H9 (cell line): ENCODE measurements around the gene CHD9. TPM values are rescaled to one million over a fixed set of nuclear protein-coding genes. Genes with fewer than 3 reads are reported as not detected.
A peak's percentile ranks its signal among the peaks of the same experiment; 100 is the strongest.

Experiments
- DNase-seq: peaks from one replicate; pipeline ENCODE4 v3.0.0-alpha.2; 2017
- H2AFZ ChIP-seq: one replicate; pipeline ENCODE4 v1.6.1; 2013; ENCODE audit warnings: mild to moderate bottlenecking, low read length, control low read depth, moderate library complexity
- H2AK5ac ChIP-seq: 2 replicates; pipeline ENCODE4 v1.6.1; 2013; ENCODE audit warnings: low read length, control low read depth, mixed read lengths; ENCODE audit not compliant: insufficient read length
- H2BK120ac ChIP-seq: one replicate; pipeline ENCODE4 v1.6.1; 2013; ENCODE audit warnings: low read depth, mild to moderate bottlenecking, low read length, control low read depth, inconsistent platforms; ENCODE audit not compliant: poor library complexity, severe bottlenecking
- H2BK12ac ChIP-seq: 2 replicates; pipeline ENCODE4 v1.6.1; 2013; ENCODE audit warnings: low read length, control low read depth, mixed read lengths, low read depth; ENCODE audit not compliant: insufficient read length
- H2BK15ac ChIP-seq: 2 replicates; pipeline ENCODE4 v1.6.1; 2013; ENCODE audit warnings: low read depth, low read length, control low read depth
- H2BK20ac ChIP-seq: one replicate; pipeline ENCODE4 v1.6.1; 2013; ENCODE audit warnings: low read depth, mild to moderate bottlenecking, low read length, control low read depth, inconsistent platforms; ENCODE audit not compliant: poor library complexity, severe bottlenecking
- H2BK5ac ChIP-seq: 2 replicates; pipeline ENCODE4 v1.6.1; 2013; ENCODE audit warnings: low read length, control low read depth, mixed read lengths; ENCODE audit not compliant: insufficient read length
- H3K14ac ChIP-seq: 2 replicates; pipeline ENCODE4 v1.6.1; 2013; ENCODE audit warnings: low read length, control low read depth; ENCODE audit not compliant: insufficient read depth
- H3K18ac ChIP-seq: 2 replicates; pipeline ENCODE4 v1.6.1; 2013; ENCODE audit warnings: low read depth, mild to moderate bottlenecking, mixed read lengths, low read length, control low read depth; ENCODE audit not compliant: insufficient read length
- H3K23ac ChIP-seq: 2 replicates; pipeline ENCODE4 v1.6.1; 2013; ENCODE audit warnings: low read length, control low read depth, mixed read lengths, low read depth; ENCODE audit not compliant: insufficient read length
- H3K23me2 ChIP-seq: 2 replicates; pipeline ENCODE4 v1.6.1; 2013; ENCODE audit warnings: low read depth, mild to moderate bottlenecking, mixed read lengths, low read length, control low read depth; ENCODE audit not compliant: insufficient read length, poor library complexity, severe bottlenecking
- H3K27ac ChIP-seq: 2 replicates; pipeline ENCODE4 v1.5.1; 2013; ENCODE audit warnings: low read length, control low read depth, mixed read lengths, low read depth; ENCODE audit not compliant: insufficient read length
- H3K27me3 ChIP-seq: 2 replicates; pipeline ENCODE4 v1.6.1; 2013; ENCODE audit warnings: low read length, control low read depth, inconsistent platforms; ENCODE audit not compliant: insufficient read depth
- H3K4ac ChIP-seq: 2 replicates; pipeline ENCODE4 v1.6.1; 2013; ENCODE audit warnings: low read depth, mild to moderate bottlenecking, control low read depth, inconsistent platforms, low read length, moderate library complexity
- H3K4me1 ChIP-seq: 2 replicates; pipeline ENCODE4 v1.6.1; 2013; ENCODE audit warnings: low read length, control low read depth, inconsistent platforms; ENCODE audit not compliant: insufficient read depth
- H3K4me2 ChIP-seq: 2 replicates; pipeline ENCODE4 v1.6.1; 2013; ENCODE audit warnings: low read length, control low read depth, mixed read lengths; ENCODE audit not compliant: insufficient read length, insufficient read depth
- H3K56ac ChIP-seq: 2 replicates; pipeline ENCODE4 v1.6.1; 2013; ENCODE audit warnings: low read depth, mild to moderate bottlenecking, mixed read lengths, low read length, control low read depth; ENCODE audit not compliant: insufficient read length
- H3K79me1 ChIP-seq: 2 replicates; pipeline ENCODE4 v1.6.1; 2013; ENCODE audit warnings: low read depth, mild to moderate bottlenecking, moderate library complexity, low read length, control low read depth, inconsistent platforms; ENCODE audit not compliant: insufficient read depth, poor library complexity, severe bottlenecking
- H3K79me2 ChIP-seq: 2 replicates; pipeline ENCODE4 v1.6.1; 2013; ENCODE audit warnings: low read length, control low read depth, inconsistent platforms; ENCODE audit not compliant: insufficient read depth
- H3K9ac ChIP-seq: 2 replicates; pipeline ENCODE4 v1.6.1; 2013; ENCODE audit warnings: low read length, control low read depth, mixed read lengths; ENCODE audit not compliant: insufficient read length; ENCODE audit errors: extremely low read depth
- H3K9me3 ChIP-seq: one replicate; pipeline ENCODE4 v1.6.1; 2013; ENCODE audit warnings: low read depth, low read length, inconsistent platforms; ENCODE audit not compliant: control insufficient read depth
- H3T11ph ChIP-seq: one replicate; pipeline ENCODE4 v1.6.1; 2013; ENCODE audit warnings: mild to moderate bottlenecking, low read length, control low read depth, inconsistent platforms
- H4K20me1 ChIP-seq: one replicate; pipeline ENCODE4 v1.6.1; 2013; ENCODE audit not compliant: control insufficient read depth, insufficient read length, insufficient read depth
- H4K5ac ChIP-seq: 2 replicates; pipeline ENCODE4 v1.6.1; 2013; ENCODE audit warnings: low read depth, mild to moderate bottlenecking, mixed read lengths, low read length, control low read depth; ENCODE audit not compliant: insufficient read length
- H4K8ac ChIP-seq: replicated peaks from 2 replicates; pipeline ENCODE4 v1.6.1; 2013; ENCODE audit warnings: low read length, control low read depth, mixed read lengths, low read depth; ENCODE audit not compliant: insufficient read length
- H4K91ac ChIP-seq: 2 replicates; pipeline ENCODE4 v1.6.1; 2013; ENCODE audit warnings: low read depth, mild to moderate bottlenecking, moderate library complexity, mixed read lengths, low read length, control low read depth; ENCODE audit not compliant: insufficient read length
- H3K27ac Mint-ChIP-seq, 3 experiments: 2 replicates in 2 of 3; 3 replicates in 1 of 3; pipeline ENCODE4 v1.8.0; 2020 to 2021; ENCODE audit warnings: mixed read lengths in 3 of 3, mild to moderate bottlenecking in 1 of 3, moderate library complexity in 1 of 3
- H3K27me3 Mint-ChIP-seq: 2 replicates; pipeline ENCODE4 v1.8.0; 2021; ENCODE audit warnings: low read depth, mild to moderate bottlenecking, moderate library complexity, mixed read lengths
- H3K36me3 Mint-ChIP-seq, 3 experiments: 2 replicates in 2 of 3; 3 replicates in 1 of 3; pipeline ENCODE4 v1.8.0; 2020 to 2021; ENCODE audit warnings: low read depth in 3 of 3, mixed read lengths in 3 of 3; ENCODE audit not compliant: insufficient read depth in 1 of 3
- H3K4me1 Mint-ChIP-seq, 2 experiments: 2 replicates each; pipeline ENCODE4 v1.8.0; 2020; ENCODE audit warnings: mixed read lengths in 2 of 2
- H3K4me3 Mint-ChIP-seq, 2 experiments: 2 replicates in 1 of 2; 3 replicates in 1 of 2; pipeline ENCODE4 v1.8.0; 2020 to 2021; ENCODE audit warnings: mild to moderate bottlenecking in 2 of 2, mixed read lengths in 2 of 2, moderate library complexity in 1 of 2
- H3K9me3 Mint-ChIP-seq, 2 experiments: 2 replicates in 1 of 2; 3 replicates in 1 of 2; pipeline ENCODE4 v1.8.0; 2020; ENCODE audit warnings: mild to moderate bottlenecking in 2 of 2, mixed read lengths in 2 of 2, moderate library complexity in 1 of 2
- WGBS: extraction: QIAGEN DNeasy Blood & Tissue Kit; methylation state at CpG from one replicate; pipeline ENCODE4 v1.1.7; 2013; ENCODE audit warnings: missing lambda C conversion rate, low lambda C conversion rate, mixed read lengths; ENCODE audit not compliant: insufficient read length; ENCODE audit errors: extremely low coverage; 5-methylcytosine and 5-hydroxymethylcytosine counted together
- total RNA-seq: library from RNA; stranded (reverse); gene quantifications from 2 replicates; pipeline ENCODE4 v1.2.1, GENCODE V29; 2021
- TF ChIP-seq, protein P1 (sequence below): fragments of 200-600 bp; sonication (generic); conservative IDR thresholded peaks from 3 replicates; pipeline ENCODE4 v1.8.0; 2021; ENCODE audit warnings: antibody characterized with exemption, mild to moderate bottlenecking

The CHD9 gene
- total RNA-seq, 1 experiment from 2014 or later = 46.2 TPM

DNA sequence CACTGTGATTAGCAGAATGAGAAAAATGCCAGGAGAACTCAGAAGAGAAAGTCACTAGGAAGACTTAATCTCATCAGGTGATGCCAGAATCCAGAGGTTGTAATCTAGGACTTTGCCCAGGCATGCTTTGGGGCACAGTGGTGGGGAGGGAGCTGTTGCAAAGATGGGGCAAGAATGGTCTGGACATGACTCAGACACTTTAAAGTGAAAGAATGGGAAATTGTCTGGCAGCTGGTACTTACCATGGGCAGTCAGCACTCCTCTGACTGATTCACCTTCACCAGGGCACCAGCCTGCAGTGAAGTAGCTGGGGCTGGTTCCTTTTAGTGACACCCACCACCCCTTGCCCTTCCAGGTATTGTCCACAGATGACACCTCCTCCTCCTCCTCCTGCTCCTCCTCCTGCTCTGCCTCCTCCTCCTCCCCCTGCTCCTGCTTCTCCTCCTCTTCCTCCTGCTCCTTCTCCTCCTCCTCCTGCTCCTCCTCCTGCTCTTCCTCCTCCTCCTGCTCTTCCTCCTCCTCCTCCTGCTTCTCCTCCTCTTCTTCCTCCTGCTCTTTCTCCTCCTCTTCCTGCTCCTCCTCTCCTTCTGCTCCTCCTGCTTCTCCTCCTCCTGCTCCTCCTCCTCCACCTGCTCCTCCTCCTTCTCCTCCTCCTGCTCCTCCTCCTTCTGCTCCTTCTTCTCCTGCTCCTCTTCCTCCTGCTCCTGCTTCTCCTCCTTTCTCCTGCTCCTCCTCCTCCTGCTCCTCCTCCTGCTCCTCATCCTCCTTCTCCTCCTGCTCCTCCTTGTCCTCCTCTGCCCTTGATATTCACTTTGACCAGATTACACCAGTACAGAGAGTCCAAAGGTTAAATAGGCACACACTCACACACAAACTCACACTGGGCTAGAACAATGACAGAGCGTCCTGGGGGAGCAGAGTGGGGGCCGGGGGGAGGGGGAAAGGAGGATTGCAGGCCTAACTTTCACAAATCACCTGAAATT lies 2.0 kb upstream of the CHD9 start, which contains the start of gene CHD9NB:
Gene CHD9NB (minus strand): TSS at position 379 of the 983 bp plus-strand sequence. CDS start 8,739 bp downstream, outside the sequence.
- no peak within 1 kb of the TSS for H2BK5ac ChIP-seq
- H4K20me1 ChIP-seq = no peaks in the 10 kb centered on the region
- H3K4ac ChIP-seq = no peak within 1 kb of the TSS
- H3K4me3 Mint-ChIP-seq = no peak within 1 kb of the TSS; a peak in 1 of 5 replicates
- peaks cover 0 to 2% (median 0%) of the 10 kb centered on the region in 3 experiments; a peak in 1 of 7 replicates for H3K36me3 Mint-ChIP-seq
- no peak within 1 kb of the TSS for H2AK5ac ChIP-seq
- H3K56ac ChIP-seq = no peak within 1 kb of the TSS
- peaks cover 2% of the 10 kb centered on the region; the same call in 1 of the 2 replicates for H3K4me1 ChIP-seq
- no peak within 1 kb of the TSS for H3T11ph ChIP-seq
- H2BK120ac ChIP-seq = no peak within 1 kb of the TSS
- H3K79me1 ChIP-seq = no peaks in the 10 kb centered on the region
- peaks cover 23 to 25% of the 10 kb centered on the region in 2 experiments for H3K4me1 Mint-ChIP-seq
- H3K79me2 ChIP-seq = 0 out of 2 replicates have a peak, but pooled peaks cover 1% of the 10 kb centered on the region
- no peak within 1 kb of the TSS for H2AFZ ChIP-seq
- no peak within 1 kb of the TSS for H3K27ac ChIP-seq
- no peak within 1 kb of the TSS; the same call in 1 of the 2 replicates for H3K14ac ChIP-seq
- H3K27me3 Mint-ChIP-seq = no peaks in the 10 kb centered on the region
- TF ChIP-seq, protein P1, sequence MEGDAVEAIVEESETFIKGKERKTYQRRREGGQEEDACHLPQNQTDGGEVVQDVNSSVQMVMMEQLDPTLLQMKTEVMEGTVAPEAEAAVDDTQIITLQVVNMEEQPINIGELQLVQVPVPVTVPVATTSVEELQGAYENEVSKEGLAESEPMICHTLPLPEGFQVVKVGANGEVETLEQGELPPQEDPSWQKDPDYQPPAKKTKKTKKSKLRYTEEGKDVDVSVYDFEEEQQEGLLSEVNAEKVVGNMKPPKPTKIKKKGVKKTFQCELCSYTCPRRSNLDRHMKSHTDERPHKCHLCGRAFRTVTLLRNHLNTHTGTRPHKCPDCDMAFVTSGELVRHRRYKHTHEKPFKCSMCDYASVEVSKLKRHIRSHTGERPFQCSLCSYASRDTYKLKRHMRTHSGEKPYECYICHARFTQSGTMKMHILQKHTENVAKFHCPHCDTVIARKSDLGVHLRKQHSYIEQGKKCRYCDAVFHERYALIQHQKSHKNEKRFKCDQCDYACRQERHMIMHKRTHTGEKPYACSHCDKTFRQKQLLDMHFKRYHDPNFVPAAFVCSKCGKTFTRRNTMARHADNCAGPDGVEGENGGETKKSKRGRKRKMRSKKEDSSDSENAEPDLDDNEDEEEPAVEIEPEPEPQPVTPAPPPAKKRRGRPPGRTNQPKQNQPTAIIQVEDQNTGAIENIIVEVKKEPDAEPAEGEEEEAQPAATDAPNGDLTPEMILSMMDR = no peak
- no peaks in the 10 kb centered on the region for H3K27me3 ChIP-seq
- no peak within 1 kb of the TSS for H4K91ac ChIP-seq
- WGBS = no CpG with 5 or more reads among the region's 2 CpGs
- peaks cover 0 to 2% of the 10 kb centered on the region in 2 experiments; a peak in 3 of 5 replicates for H3K9me3 Mint-ChIP-seq
- no peak within 1 kb of the TSS for H2BK12ac ChIP-seq
- no peak for DNase-seq
- peak within 1 kb of the TSS; percentile 13 for H3K18ac ChIP-seq
- no peak within 1 kb of the TSS for H3K9ac ChIP-seq
- H3K27ac Mint-ChIP-seq = no peak within 1 kb of the TSS
- H4K5ac ChIP-seq = no peak within 1 kb of the TSS
- H2BK20ac ChIP-seq = no peak within 1 kb of the TSS
- no peaks in the 10 kb centered on the region for H3K9me3 ChIP-seq
- H3K23me2 ChIP-seq = peaks cover 13% of the 10 kb centered on the region
- no peak within 1 kb of the TSS for H3K4me2 ChIP-seq
- no peak within 1 kb of the TSS for H3K23ac ChIP-seq
- H4K8ac ChIP-seq = peak within 1 kb of the TSS; percentile 6
- H2BK15ac ChIP-seq = no peak within 1 kb of the TSS
